Aorta (tissue), 5 donors: ENCODE results near the gene FOXS1. TPM values are rescaled to one million over a fixed set of nuclear protein-coding genes. Genes with fewer than 3 reads are reported as not detected.

ENCODE experiments used
- ATAC-seq: fragments of 200-7000 bp; cut with Tn5 transposase; one replicate; pipeline ENCODE4 v1.9.1; 2022; ENCODE audit warnings: moderate library complexity; ENCODE audit not compliant: low FRiP score
- DNase-seq, 2 donors: peaks; one replicate each; pipeline ENCODE4 v3.0.0-alpha.2; 2020
- H3K27ac ChIP-seq, 2 donors: one replicate each; pipeline ENCODE4 v1.5.1; 2013; ENCODE audit warnings: low read length in 2 of 2, mild to moderate bottlenecking in 2 of 2, moderate library complexity in 2 of 2, control low read depth in 1 of 2, inconsistent platforms in 1 of 2, low read depth in 1 of 2
- H3K27me3 ChIP-seq, 2 donors: one replicate each; pipeline ENCODE4 v1.6.1; 2013; ENCODE audit warnings: control low read depth in 1 of 2, low read length in 1 of 2, mild to moderate bottlenecking in 1 of 2, moderate library complexity in 1 of 2; ENCODE audit not compliant: insufficient read depth in 2 of 2, control insufficient read depth in 1 of 2
- H3K36me3 ChIP-seq, 2 donors: one replicate each; pipeline ENCODE4 v1.6.1; 2013; ENCODE audit warnings: control low read depth in 1 of 2, low read length in 1 of 2, mild to moderate bottlenecking in 1 of 2; ENCODE audit not compliant: insufficient read depth in 2 of 2, control insufficient read depth in 1 of 2
- H3K4me1 ChIP-seq, 2 donors: one replicate each; pipeline ENCODE4 v1.6.1; 2013; ENCODE audit warnings: low read length in 2 of 2, control low read depth in 1 of 2, mild to moderate bottlenecking in 1 of 2, moderate library complexity in 1 of 2; ENCODE audit not compliant: insufficient read depth in 2 of 2, control insufficient read depth in 1 of 2
- H3K4me3 ChIP-seq, 2 donors: one replicate each; pipeline ENCODE4 v1.5.1; 2013; ENCODE audit warnings: low read length in 2 of 2, control low read depth in 1 of 2, mild to moderate bottlenecking in 1 of 2
- H3K9me3 ChIP-seq: one replicate; pipeline ENCODE4 v1.6.1; 2013; ENCODE audit warnings: mild to moderate bottlenecking, low read length; ENCODE audit not compliant: control insufficient read depth
- WGBS, 2 donors: extraction: QIAGEN DNeasy Blood & Tissue Kit; methylation state at CpG; one replicate each; pipeline ENCODE4 v1.1.7; 2013; 5-methylcytosine and 5-hydroxymethylcytosine counted together
- intact Hi-C, 2 donors: fragments of 100-400 bp; cut with DNase I; formaldehyde crosslinking; loops; one replicate each; pipeline versions ENCODE4 v1.14.2 to v1.15.0; 2022
- polyA plus RNA-seq, 2 donors: library from polyadenylated mRNA; stranded (reverse); fragments of 200-250 nt; gene quantifications; one replicate each; pipeline ENCODE4 v1.2.3, GENCODE V29; 2013
- total RNA-seq, 2 donors: library from RNA; stranded (reverse); fragmentation: NEBNext Ultra II Directional; extraction: Animal tissue kit (Norgen Biotek cat#: 25700); gene quantifications; one replicate each; pipeline ENCODE4 v1.2.1, GENCODE V29; 2021
- donor health status: healthy with polysubstance abuse.
- donor health status: Bipolar disorder and iron deficiency.
- donor health status: DM: no; HTN: no; CAD: no.
- donor health status: DM: no; HTN: no; CAD: no.
- donor health status: DM: yes; HTN: yes; CAD: no.

FOXS1 gene
- total and polyA plus RNA-seq, 4 donors = 10.0 to 76.4 (median 15.8) TPM

- H3K27ac ChIP-seq = peak overlapping the region in 1 of 2 donors; percentile 14
- no peak for ATAC-seq
- intact Hi-C loops = no loop called here
Observed at GRCh38 chr20:31838646-31839292, 6.6 kb downstream of the FOXS1 start.

GRCh38 chr20:31837896-31838397, 7.5 kb downstream of the FOXS1 start:
- H3K4me1 ChIP-seq = no peaks in the 10 kb centered on the region
- no peak overlapping the region for H3K27ac ChIP-seq
- intact Hi-C loops = no loop called here
- DNase-seq = no peak
- H3K4me3 ChIP-seq = no peak overlapping the region
- no peaks in the 10 kb centered on the region for H3K36me3 ChIP-seq
- no peak for ATAC-seq
- 15 to 18% methylated on average over 3 of the region's 3 CpGs for WGBS, 2 donors
- H3K27me3 ChIP-seq = no peaks in the 10 kb centered on the region
- H3K9me3 ChIP-seq = no peaks in the 10 kb centered on the region

More at GRCh38 chr20:31838646-31839292, 6.6 kb downstream of the FOXS1 start:
- Histone ChIP-seq H3K4me3 (no peak overlapping the region), H3K27me3 (no peaks in the 10 kb centered on the region), H3K36me3 (no peaks in the 10 kb centered on the region), H3K4me1 (no peaks in the 10 kb centered on the region), H3K9me3 (no peaks in the 10 kb centered on the region)
- DNase-seq = no peak
- 70 to 72% methylated on average over 9 of the region's 9 CpGs for WGBS, 2 donors

DNA sequence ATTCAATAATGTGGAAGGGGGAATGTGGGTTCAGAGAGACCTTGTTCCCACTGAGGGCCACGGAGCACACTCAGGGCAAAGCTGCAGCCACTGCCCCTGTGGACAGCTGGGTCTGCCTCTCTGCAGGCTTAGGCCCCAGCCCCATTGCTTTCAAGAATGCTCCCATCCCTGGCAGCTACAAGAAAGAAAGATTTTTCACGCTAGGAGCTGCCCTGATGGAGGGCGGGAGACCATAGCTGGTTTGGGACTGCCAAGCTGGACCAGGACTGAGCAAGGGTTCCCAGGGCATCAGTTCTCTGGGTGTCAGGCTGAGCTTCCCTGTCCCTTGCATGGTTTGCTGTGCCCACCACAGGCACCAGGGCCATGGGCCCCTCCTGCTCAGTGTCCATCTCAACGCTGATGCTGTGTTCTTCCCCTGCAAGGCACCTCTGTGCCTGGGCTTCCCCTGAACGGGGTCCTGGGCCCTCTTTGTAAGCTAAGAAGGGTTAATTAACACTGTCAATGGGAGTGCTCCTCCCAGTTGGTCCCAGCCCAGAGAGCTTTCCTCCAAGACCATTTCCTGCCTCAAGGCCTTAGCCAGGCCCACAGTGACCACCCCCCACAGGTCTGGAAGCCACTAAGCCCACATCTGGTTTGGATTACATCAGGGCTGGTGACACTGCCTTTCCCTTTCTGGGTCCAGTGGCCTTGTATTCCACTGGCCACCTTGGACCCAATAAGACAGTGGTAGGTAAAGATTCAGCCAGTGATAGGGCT, 8.4 kb downstream of the FOXS1 start:
- no peaks in the 10 kb centered on the region for H3K27me3 ChIP-seq
- no peaks in the 10 kb centered on the region for H3K36me3 ChIP-seq
- H3K27ac ChIP-seq = no peak overlapping the region
- no peaks in the 10 kb centered on the region for H3K4me1 ChIP-seq
- intact Hi-C loops = no loop called here
- H3K9me3 ChIP-seq = no peaks in the 10 kb centered on the region
- 58 to 60% methylated on average over 5 of the region's 5 CpGs for WGBS, 2 donors
- DNase-seq (no peak), ATAC-seq (no peak)
- no peak overlapping the region for H3K4me3 ChIP-seq

DNA sequence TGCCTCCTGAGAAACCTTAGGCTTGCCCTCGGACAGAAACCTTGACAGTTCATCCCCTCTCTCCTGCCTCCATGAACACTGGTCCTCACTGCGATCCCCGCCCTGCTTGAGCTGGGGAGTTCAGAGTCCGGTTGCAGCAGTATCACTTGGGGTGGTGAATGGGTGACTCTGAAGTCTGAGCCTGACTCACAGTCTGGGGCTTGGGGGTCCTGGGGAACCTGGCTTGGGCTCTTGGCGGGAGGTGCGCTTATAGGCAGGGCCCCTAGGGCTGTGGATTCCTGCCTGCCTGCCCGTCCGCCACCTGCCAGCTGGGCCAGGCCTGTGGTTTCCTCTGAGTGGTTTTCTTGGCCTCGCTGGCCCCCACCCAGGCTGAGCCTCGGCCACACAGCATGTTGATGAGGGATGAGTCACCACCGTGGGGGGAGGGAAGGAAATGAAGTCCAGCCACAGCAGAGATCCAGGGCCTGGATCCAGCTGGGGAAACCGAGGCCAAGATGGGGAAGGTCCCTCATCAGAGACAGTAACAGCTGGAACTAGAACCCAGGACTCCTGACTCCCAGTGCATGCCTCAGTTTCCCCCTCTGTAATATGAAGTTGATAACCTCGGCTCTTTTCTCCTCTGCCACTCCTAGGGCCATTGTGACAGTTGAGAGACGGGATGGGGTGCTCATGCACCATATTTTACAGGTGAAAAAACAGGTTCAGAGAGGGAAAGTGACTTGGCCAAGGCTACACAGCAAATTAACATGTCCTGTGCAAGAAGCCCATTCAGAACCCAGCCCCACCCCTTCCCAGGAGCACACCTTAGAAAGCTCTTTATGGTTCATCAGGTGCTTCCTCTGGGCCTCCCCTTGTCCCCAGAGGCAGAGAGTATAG, 9.2 kb downstream of the FOXS1 start:
- intact Hi-C loops = no loop called here
- peak; percentile 94 to 95 for DNase-seq
- peak overlapping the region in 1 of 2 donors; percentile 18 for H3K27ac ChIP-seq
- no peaks in the 10 kb centered on the region for H3K9me3 ChIP-seq
- no peaks in the 10 kb centered on the region for H3K27me3 ChIP-seq
- H3K4me1 ChIP-seq = no peaks in the 10 kb centered on the region
- H3K4me3 ChIP-seq = no peak overlapping the region
- no peaks in the 10 kb centered on the region for H3K36me3 ChIP-seq
- 15 to 18% methylated on average over 14 of the region's 14 CpGs for WGBS, 2 donors
- peak; percentile 76 for ATAC-seq

GRCh38 chr20:31835554-31835953, 9.8 kb downstream of the FOXS1 start:
- H3K4me1 ChIP-seq = no peaks in the 10 kb centered on the region
- intact Hi-C loops = no loop called here
- 55 to 61% methylated on average over 9 of the region's 9 CpGs for WGBS, 2 donors

GRCh38 chr20:31833931-31834521, 11.4 kb downstream of the FOXS1 start:
- H3K9me3 ChIP-seq = no peaks in the 10 kb centered on the region
- H3K36me3 ChIP-seq = no peaks in the 10 kb centered on the region
- no peaks in the 10 kb centered on the region for H3K4me1 ChIP-seq
- H3K27ac ChIP-seq = no peak overlapping the region
- no peak overlapping the region for H3K4me3 ChIP-seq
- DNase-seq = no peak
- 71 to 75% methylated on average over 19 to 20 of the region's 20 CpGs for WGBS, 2 donors
- H3K27me3 ChIP-seq = no peaks in the 10 kb centered on the region
- no peak for ATAC-seq
- intact Hi-C loops = no loop called here

More at GRCh38 chr20:31835554-31835953, 9.8 kb downstream of the FOXS1 start:
- H3K27me3 ChIP-seq = no peaks in the 10 kb centered on the region
- H3K27ac ChIP-seq = peak overlapping the region in 1 of 2 donors; percentile 18
- H3K36me3 ChIP-seq = no peaks in the 10 kb centered on the region
- no peak overlapping the region for H3K4me3 ChIP-seq
- H3K9me3 ChIP-seq = no peaks in the 10 kb centered on the region
- DNase-seq = no peak
- no peak for ATAC-seq

DNA sequence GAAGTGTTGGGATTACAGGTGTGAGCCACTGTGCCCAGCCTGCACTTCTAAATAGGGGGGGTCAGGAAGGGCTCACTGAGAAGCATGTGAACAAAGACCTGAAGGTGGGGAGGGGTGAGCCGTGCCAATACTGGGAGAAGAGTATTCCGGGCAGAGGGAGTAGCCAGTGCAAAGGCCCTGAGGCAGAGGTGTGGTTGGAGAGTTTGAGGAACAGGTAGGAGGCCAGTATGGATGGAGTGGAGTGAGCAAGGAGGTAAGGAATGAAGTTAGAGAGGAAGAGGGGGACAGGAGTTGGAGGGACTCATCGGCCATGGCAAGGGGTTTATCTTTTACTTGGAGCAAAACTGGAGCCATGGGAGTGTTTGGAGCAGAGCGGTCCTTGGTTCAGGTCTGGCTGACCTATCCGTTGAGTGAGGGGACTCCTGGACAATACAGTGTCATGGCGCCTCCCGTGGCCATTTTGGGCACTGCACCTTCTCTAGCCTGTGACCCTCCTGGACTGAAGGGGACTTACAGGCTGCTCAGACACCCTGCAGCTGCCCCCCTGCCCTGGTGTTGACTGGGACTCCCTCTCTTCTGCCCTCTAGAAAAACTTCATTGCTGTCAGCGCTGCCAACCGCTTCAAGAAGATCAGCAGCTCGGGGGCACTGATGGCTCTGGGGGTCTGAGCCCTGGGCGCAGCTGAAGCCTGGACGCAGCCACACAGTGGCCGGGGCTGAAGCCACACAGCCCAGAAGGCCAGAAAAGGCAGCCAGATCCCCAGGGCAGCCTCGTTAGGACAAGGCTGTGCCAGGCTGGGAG, 12.1 kb downstream of the FOXS1 start:
- no peaks in the 10 kb centered on the region for H3K4me1 ChIP-seq
- WGBS, 2 donors = 63 to 64% methylated on average over 14 of the region's 14 CpGs
- no peak overlapping the region for H3K4me3 ChIP-seq
- intact Hi-C loops = no loop called here
- ATAC-seq (no peak), DNase-seq (peak in 1 of 2 donors; percentile 92)
- H3K36me3 ChIP-seq = no peaks in the 10 kb centered on the region
- no peak overlapping the region for H3K27ac ChIP-seq
- no peaks in the 10 kb centered on the region for H3K27me3 ChIP-seq
- H3K9me3 ChIP-seq = no peaks in the 10 kb centered on the region
